ENCODE results near the gene FSHR. TPM values are rescaled to one million over a fixed set of nuclear protein-coding genes. Genes with fewer than 3 reads are reported as not detected.

FSHR gene
- total RNA-seq, 1 donor, result not detected

DNA sequence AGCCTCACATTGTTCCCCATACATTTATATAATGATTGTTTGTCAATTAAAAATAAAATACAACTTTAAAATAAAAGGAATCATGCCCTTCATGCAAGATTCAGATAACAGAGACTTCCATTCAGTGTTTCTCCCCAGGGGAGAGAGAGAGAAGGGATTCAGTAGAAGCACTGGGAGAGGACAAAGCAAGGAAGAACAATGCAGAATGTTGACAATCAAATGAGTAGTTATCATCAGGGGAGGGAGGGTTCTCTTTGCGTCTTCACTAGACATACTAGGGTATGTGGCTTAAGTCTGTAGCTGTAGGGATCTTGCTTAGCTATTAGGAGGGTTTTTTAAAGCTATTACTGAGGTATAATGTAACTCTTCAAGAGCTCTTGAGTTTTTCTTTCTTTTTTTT lies 30.7 kb downstream of the FSHR start:
- TF ChIP-seq, protein P1, sequence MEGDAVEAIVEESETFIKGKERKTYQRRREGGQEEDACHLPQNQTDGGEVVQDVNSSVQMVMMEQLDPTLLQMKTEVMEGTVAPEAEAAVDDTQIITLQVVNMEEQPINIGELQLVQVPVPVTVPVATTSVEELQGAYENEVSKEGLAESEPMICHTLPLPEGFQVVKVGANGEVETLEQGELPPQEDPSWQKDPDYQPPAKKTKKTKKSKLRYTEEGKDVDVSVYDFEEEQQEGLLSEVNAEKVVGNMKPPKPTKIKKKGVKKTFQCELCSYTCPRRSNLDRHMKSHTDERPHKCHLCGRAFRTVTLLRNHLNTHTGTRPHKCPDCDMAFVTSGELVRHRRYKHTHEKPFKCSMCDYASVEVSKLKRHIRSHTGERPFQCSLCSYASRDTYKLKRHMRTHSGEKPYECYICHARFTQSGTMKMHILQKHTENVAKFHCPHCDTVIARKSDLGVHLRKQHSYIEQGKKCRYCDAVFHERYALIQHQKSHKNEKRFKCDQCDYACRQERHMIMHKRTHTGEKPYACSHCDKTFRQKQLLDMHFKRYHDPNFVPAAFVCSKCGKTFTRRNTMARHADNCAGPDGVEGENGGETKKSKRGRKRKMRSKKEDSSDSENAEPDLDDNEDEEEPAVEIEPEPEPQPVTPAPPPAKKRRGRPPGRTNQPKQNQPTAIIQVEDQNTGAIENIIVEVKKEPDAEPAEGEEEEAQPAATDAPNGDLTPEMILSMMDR (IDR thresholded peaks at IDR 0.05; ENCODE audit: insufficient read depth, low read length), result no peak
- DNase-seq (ENCODE audit: low read depth), result no peak
- H3K4me3 ChIP-seq (ENCODE audit: low read depth, low read length), result no peak overlapping the region

DNA sequence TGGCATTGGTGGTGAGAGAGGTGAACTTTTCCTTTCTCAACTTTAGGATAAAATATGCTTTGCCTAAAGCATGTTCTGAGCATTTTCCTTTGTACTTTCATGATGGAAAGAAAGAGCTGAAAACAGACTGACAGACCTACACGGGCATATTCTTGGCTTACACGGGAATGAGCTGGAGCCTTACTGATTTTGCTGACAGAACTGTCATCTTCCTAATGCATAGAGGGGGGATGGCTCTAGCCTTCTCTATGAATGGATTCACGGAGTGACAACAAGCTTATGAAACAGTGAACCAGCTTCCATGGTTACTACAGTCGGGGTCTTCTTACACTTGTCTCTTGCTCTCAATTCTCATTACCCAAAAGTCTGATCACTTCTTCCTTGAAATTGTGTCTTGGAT lies 32.2 kb downstream of the FSHR start:
- TF ChIP-seq, protein P1 (IDR thresholded peaks at IDR 0.05; ENCODE audit: insufficient read depth, low read length), result no peak
- no peak for DNase-seq (ENCODE audit: low read depth)
- H3K4me3 ChIP-seq (ENCODE audit: low read depth, low read length), result no peak overlapping the region

DNA sequence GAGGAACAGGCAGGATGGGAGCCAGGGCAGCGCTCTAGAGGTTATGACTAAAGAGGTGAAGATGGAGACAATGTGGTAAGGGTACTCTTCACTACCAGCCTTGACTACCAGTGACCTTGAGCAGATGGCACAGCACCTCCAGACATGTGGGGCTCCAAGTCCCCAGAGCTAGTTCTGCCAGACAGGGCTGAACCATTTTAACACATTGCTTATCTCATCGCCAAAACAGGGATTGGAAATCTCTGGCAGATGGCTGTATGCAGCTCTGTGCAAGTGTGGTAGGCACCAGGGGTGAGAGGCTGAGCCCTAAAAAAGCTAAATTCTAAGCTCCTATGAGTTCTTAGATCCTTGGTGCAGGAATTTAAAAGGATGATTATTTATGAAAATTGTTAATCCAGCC lies 41.3 kb downstream of the FSHR start:
- H3K4me3 ChIP-seq (ENCODE audit: low read depth, low read length), result no peak overlapping the region
- TF ChIP-seq, protein P1 (IDR thresholded peaks at IDR 0.05; ENCODE audit: insufficient read depth, low read length), result no peak
- no peak for DNase-seq (ENCODE audit: low read depth)

DNA sequence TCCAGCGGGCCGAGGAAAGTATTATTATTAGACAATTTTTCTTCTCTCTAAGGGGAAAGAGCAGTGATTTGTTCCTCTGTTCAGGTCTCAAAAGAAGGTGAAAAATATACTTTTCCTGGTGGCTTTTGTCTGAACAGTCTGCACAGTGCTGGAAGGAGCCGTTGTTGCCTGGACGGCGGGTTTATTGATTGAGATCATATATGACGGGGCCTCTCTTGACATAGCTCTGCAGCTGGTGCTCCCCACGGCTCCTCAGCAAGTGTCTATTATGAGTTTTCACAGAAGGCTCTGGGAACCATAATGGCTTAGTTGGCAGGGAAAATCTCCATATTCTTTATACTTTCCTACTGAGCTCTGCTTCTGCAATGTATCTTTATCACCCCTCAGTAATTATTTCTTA lies 42.9 kb downstream of the FSHR start:
- no peak for DNase-seq (ENCODE audit: low read depth)

DNA sequence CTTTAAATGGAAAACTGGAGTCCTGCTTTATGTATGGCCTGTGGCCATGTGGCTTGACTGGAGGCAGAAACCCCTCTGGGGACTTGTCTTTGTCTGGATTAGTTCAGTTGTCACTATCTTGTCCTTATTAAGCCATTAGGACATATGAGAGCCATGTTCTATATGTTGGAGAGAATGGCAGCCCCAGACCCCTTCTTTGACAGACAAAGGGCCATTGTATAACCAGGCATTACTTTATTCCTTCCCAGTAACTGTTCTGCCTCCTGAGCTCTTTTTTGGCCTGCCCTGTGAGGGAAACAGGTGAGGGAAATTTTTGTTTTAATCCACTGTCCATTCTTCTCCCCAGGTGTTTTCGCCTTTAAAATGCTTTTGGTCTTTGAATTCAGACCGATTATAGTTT lies 43.3 kb downstream of the FSHR start:
- DNase-seq (ENCODE audit: low read depth), result no peak
- TF ChIP-seq, protein P1 (IDR thresholded peaks at IDR 0.05; ENCODE audit: insufficient read depth, low read length), result no peak
- no peak overlapping the region for H3K4me3 ChIP-seq (ENCODE audit: low read depth, low read length)

More for the DNA sequence above, 42.9 kb downstream of the FSHR start:
- H3K4me3 ChIP-seq (ENCODE audit: low read depth, low read length), result no peak overlapping the region
- TF ChIP-seq, protein P1 (IDR thresholded peaks at IDR 0.05; ENCODE audit: insufficient read depth, low read length), result no peak

DNA sequence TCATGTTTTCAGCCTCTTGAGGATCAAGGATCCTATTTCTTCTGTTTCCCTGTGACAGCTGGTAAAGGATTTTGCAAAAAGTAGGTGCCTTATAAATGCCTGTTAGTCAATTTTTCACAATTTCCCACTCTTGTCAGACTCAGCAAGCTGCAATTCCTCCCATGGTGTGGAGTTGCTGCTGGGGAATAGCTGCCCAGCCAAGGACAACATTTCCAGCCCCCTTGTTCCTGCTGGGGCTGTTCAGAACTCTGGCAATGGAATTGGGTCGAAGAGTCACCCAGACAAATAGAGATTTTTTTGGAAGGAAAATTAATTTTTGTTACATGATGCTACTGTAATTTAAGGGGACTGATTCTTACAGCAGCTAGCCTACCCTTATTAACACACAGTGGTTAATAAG lies 43.7 kb downstream of the FSHR start:
- H3K4me3 ChIP-seq (ENCODE audit: low read depth, low read length), result no peak overlapping the region
- DNase-seq (ENCODE audit: low read depth), result no peak
- TF ChIP-seq, protein P1 (IDR thresholded peaks at IDR 0.05; ENCODE audit: insufficient read depth, low read length), result no peak

DNA sequence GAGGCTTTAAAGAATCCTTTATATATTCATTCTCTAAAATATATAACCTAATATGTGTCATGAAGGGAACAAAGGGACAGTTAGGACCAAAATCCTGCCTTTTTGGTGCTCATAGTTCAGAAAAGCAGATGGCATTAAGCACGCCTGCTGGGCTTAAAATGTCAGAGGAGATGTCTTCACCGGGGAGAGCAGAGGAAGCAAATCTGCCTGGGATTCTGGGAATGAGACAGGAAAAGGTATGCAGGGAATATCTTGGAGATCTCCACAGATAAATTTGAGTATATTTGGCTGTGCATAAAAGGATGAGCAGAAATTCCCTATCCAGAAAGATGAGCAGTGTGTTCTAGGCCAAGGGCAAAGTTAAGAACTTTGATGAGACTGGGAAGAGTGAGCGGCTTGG lies 45.5 kb downstream of the FSHR start:
- no peak for DNase-seq (ENCODE audit: low read depth)
- H3K4me3 ChIP-seq (ENCODE audit: low read depth, low read length), result no peak overlapping the region

More for the DNA sequence above, 45.5 kb downstream of the FSHR start:
- TF ChIP-seq, protein P1 (IDR thresholded peaks at IDR 0.05; ENCODE audit: insufficient read depth, low read length), result no peak

All from fibroblast of the aortic adventitia (primary cell).